HG03469 (cell line): ENCODE data around the gene GJA1.
"Not testable (repeated sequence)": the region's sequence is repeated elsewhere in the genome, so short reads cannot be mapped to it uniquely, and the experiment has no call there.

ENCODE experiments used
- ATAC-seq: cut with Tn5 transposase; IDR thresholded peaks from one replicate; pipeline ENCODE4 v1.9.1; 2021; ENCODE audit warnings: mild to moderate bottlenecking, moderate library complexity, moderate number of reproducible peaks; ENCODE audit not compliant: unreplicated experiment

GJA1 gene

GRCh38 chr6:121436960-121437850 is 1.8 kb downstream of the GJA1 start:
- ATAC-seq, result no peak

- no peak for ATAC-seq
Observed at GRCh38 chr6:121437851-121438651, 2.6 kb downstream of the GJA1 start.

DNA sequence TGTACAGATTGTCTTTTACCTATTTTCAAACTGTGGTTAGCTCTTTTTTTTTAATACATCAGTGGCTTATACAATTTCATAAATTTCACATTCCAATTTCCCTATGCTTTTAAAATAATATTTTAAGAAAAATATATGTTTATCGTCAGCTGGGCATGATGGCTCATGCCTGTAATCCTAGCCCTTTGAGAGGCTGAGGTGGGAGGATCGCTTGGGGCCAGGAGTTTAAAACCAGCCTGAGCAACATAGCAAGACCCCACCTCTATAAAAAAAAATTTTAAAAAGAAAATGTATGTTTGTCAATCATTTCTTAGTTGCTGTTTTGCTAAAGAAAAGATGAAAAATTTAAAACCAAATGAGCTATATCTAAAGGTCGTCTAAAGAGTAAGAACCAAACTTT is 3.4 kb downstream of the GJA1 start:
- ATAC-seq, result no peak

GRCh38 chr6:121439475-121439874 is 4.0 kb downstream of the GJA1 start:
- no peak for ATAC-seq

DNA sequence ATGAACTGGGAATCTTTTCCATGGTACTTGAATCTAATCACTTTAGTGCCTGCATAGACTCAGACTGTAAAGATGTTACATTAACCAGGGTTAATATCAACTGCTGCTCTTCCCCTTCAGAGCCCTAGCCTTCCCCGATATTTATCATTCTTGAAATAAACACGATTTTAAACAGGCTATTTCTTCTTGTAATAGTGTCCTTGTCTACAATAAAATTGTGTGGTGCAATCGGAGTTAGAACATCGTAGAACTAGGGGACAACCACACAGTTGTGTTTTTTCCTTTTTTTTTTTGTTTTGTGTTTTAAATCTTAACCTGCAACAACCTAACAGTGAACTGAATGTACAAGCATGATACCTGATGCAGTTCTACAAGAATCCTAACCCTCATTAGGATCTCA is 4.5 kb downstream of the GJA1 start:
- no peak for ATAC-seq

DNA sequence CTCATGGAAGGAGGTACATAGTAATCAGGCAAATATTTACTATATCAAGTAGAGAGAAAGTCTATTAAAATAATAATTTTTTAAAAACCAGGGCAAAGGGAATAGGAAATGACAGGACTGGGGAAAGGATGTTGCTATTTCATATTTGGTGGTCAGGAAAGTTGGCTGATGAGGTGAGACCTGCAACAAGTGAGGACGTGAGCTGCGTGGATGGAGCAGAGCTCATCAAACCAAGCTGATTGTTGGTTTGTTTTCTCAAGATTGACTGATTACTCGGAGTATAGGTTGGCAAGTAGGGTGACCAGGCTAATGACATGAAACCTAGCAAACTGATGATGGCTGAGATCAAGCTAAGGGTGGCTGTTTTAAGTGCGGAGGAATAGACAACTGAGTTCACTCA is 6.0 kb downstream of the GJA1 start:
- ATAC-seq, result no peak

DNA sequence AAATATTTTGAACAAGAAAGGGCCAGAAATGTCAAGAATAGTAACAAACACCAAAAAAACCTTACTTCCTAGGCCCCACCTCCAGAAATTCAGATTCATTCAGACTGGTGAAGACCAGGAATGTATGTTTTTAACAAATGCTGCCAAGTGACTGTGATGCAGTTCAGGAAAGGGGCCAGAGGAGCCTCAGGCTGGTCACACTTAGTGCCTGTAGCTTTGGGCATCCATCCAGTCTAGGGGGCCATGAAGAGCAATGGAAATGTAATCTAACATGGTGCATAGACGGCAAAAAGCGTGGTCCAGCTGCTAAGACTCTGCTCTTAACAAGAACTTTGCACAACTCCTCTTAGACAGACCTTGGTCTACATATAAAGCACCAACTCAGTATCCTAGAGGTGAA is 7.1 kb downstream of the GJA1 start:
- ATAC-seq, result no peak

- ATAC-seq, result no peak
Observed at GRCh38 chr6:121443971-121444541, 8.6 kb downstream of the GJA1 start.

DNA sequence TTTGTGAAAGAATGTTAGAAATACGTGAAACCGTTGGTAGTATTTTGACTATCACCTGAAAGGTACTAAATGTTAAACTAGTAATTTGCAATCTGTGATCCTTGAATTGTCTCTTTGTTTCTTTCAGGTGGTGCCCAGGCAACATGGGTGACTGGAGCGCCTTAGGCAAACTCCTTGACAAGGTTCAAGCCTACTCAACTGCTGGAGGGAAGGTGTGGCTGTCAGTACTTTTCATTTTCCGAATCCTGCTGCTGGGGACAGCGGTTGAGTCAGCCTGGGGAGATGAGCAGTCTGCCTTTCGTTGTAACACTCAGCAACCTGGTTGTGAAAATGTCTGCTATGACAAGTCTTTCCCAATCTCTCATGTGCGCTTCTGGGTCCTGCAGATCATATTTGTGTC is 11.3 kb downstream of the GJA1 start:
- not testable (repeated sequence) for ATAC-seq

DNA sequence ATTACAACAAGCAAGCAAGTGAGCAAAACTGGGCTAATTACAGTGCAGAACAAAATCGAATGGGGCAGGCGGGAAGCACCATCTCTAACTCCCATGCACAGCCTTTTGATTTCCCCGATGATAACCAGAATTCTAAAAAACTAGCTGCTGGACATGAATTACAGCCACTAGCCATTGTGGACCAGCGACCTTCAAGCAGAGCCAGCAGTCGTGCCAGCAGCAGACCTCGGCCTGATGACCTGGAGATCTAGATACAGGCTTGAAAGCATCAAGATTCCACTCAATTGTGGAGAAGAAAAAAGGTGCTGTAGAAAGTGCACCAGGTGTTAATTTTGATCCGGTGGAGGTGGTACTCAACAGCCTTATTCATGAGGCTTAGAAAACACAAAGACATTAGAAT is 12.3 kb downstream of the GJA1 start:
- ATAC-seq, result not testable (repeated sequence)

GRCh38 chr6:121448528-121448927 is 13.1 kb downstream of the GJA1 start:
- ATAC-seq, result not testable (repeated sequence)

GRCh38 chr6:121449331-121449730 is 13.9 kb downstream of the GJA1 start:
- no peak for ATAC-seq

- no peak for ATAC-seq
Observed at GRCh38 chr6:121450242-121450641, 14.8 kb downstream of the GJA1 start.

GRCh38 chr6:121451250-121451649 is 15.8 kb downstream of the GJA1 start:
- ATAC-seq, result no peak

DNA sequence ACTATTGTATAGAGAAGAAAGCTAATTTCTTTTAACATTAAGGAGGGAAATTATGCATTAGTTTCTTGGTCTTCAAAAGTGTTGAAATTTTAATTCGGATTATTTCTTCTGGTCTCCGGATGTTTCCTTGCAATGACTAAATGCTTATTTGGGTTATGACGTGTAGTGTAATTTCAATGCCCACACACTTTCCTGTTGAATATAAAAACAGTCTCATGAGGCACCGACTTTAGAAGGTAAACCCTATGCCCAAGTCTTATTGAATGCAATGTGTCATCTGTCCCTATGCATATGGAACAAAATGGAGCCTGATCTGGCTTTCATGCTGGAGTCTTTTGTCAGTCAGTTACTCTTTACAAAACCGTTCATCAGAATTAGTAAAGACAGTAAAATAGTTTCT is 17.7 kb downstream of the GJA1 start:
- ATAC-seq, result no peak

DNA sequence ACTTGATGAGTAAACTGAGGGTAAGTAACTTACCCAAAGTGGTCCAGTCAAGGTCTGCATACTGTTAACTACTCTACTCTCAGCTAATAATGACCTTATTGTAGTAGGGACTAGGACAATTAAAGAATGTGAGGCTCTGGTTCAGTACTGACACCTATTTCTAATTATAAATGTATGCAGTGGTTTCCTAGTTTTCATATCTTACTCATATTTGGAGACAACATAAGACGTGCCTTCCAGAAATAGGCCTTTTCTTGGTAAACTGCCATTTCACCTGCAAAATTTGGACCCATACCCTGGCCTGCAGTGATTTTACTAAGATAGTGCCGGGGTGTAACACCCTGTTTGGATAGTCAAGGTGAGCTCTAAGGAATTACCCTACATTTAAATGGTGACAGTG is 24.7 kb downstream of the GJA1 start:
- ATAC-seq, result peak; percentile 80

- ATAC-seq, result no peak
Observed at GRCh38 chr6:121463087-121463486, 27.6 kb downstream of the GJA1 start.

DNA sequence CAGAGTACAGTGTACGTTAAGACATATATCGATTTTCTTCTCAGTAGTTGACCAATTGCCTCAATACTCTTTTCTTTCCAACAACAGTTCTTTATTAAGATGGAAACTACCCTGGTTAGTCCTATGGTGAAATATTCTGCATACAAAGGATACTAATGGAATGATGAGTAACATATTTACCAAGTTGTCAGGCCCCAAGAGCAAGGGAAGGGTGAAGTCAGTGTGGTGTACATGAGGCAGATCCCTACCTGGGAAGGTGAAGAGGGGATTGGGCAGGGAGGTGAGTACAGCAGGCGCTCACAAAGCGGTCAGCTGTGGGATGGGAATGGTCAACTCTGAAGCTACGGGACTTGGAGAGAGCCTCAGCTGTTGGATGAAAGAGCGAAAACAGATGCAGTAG is 29.7 kb downstream of the GJA1 start:
- no peak for ATAC-seq

DNA sequence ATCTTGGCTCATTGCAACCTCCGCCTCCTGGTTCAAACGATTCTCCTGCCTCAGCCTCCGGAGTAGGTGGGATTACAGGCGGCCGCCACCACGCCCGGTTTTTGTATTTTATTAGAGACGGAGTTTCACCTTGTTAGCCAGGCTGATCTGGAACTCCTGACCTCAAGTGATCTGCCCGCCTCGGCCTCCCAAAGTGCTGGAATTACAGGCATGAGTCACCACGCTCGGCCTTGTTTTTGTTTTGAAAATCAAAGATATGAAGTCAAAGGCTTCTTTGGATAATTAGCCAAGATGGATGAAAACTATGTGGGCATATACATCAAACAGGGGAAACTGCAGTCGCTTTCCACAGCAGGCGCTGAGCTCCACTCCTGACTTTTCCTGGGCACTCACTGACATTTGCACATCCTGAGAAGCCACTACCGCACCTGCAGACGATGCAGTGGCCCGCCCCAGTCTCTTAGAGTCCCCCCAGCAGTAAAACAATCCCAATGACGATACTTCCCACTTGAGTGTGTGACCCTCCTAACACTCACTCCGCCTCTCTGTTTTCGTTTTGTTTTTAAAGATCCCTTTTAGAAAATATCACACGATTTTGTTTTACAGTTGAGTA is 44.1 kb downstream of the GJA1 start:
- no peak for ATAC-seq

GRCh38 chr6:121480099-121480713 is 44.8 kb downstream of the GJA1 start:
- ATAC-seq, result no peak
